A673 (cell line): Measurements from ENCODE around the gene MTMR2.

Experiments used
- CTCF ChIP-seq: fragments of 300-800, 200-600 bp; sonication (generic); conservative IDR thresholded peaks from 2 replicates; pipeline ENCODE4 v1.5.1; 2017; ENCODE audit warnings: low read depth, mild to moderate bottlenecking, antibody characterized with exemption, low read length, moderate library complexity, mixed read lengths
- EZH2 ChIP-seq: fragments of 200-600 bp; sonication (generic); IDR thresholded peaks from 2 replicates; pipeline ENCODE4 v1.6.1; 2017; ENCODE audit warnings: borderline replicate concordance, low read depth, mild to moderate bottlenecking, mixed read lengths, antibody characterized with exemption, low read length; ENCODE audit not compliant: poor library complexity, severe bottlenecking

GRCh38 chr11:95863486-95864140 lies 60.3 kb downstream of the MTMR2 start:
- no peak for TF ChIP-seq CTCF
- TF ChIP-seq EZH2, result no peak
